OCI-LY3 (cell line): ENCODE data around the gene LYG1.

Experiments used
- H2AFZ ChIP-seq: fragments of 200-600, 300-600 bp; shearing (Covaris generic); 2 replicates; pipeline ENCODE4 v1.6.0; 2014; ENCODE audit warnings: antibody characterized with exemption, low read depth, low read length
- H3K27ac ChIP-seq: fragments of 200-600, 300-600 bp; sonication (generic); 2 replicates; pipeline ENCODE4 v1.5.1; 2014; ENCODE audit warnings: mild to moderate bottlenecking, low read length, moderate library complexity, mixed read lengths
- H3K27me3 ChIP-seq: fragments of 200-600, 300-600 bp; sonication (generic); 2 replicates; pipeline ENCODE4 v1.6.1; 2014; ENCODE audit warnings: low read depth, low read length, mixed read lengths
- H3K36me3 ChIP-seq: fragments of 200-600, 300-600 bp; sonication (generic); replicated peaks from 2 replicates; pipeline ENCODE3; 2014; ENCODE audit warnings: low read depth, low read length, mixed read lengths
- H3K4me1 ChIP-seq: fragments of 300-600, 200-600 bp; sonication (generic); 2 replicates; pipeline ENCODE4 v1.6.1; 2014; ENCODE audit warnings: low read length, mixed read lengths
- H3K4me2 ChIP-seq: fragments of 200-600, 300-600 bp; sonication (generic); 2 replicates; pipeline ENCODE4 v1.6.1; 2014; ENCODE audit warnings: low read length, mixed read lengths
- H3K4me3 ChIP-seq: fragments of 300-600, 200-600 bp; sonication (generic); 2 replicates; pipeline ENCODE4 v1.5.1; 2014; ENCODE audit warnings: antibody characterized with exemption, mild to moderate bottlenecking, low read length, moderate library complexity
- H3K79me2 ChIP-seq: fragments of 300-600, 200-600 bp; shearing (Covaris generic); 2 replicates; pipeline ENCODE4 v1.6.1; 2014; ENCODE audit warnings: mild to moderate bottlenecking, low read length, mixed read lengths
- H3K9ac ChIP-seq: fragments of 300-600, 200-600 bp; shearing (Covaris generic); 2 replicates; pipeline ENCODE4 v1.6.0; 2014; ENCODE audit warnings: mild to moderate bottlenecking, low read length, moderate library complexity
- H3K9me3 ChIP-seq: fragments of 200-600, 300-600 bp; shearing (Covaris generic); 2 replicates; pipeline ENCODE4 v1.6.1; 2014; ENCODE audit warnings: low read length, mixed read lengths; ENCODE audit not compliant: insufficient read depth
- H4K20me1 ChIP-seq: fragments of 200-600, 300-600 bp; sonication (generic); 2 replicates; pipeline ENCODE4 v1.6.1; 2016; ENCODE audit warnings: low read length, mixed read lengths; ENCODE audit not compliant: insufficient read depth
- EZH2phosphoT487 ChIP-seq: fragments of 200-600 bp; shearing (Covaris generic); IDR thresholded peaks from 2 replicates; pipeline ENCODE4 v1.6.1; 2018; ENCODE audit warnings: antibody characterized with exemption, mixed run types, low read depth
- TF ChIP-seq, protein P1 (sequence below): fragments of 200-600, 300-600 bp; sonication (generic); IDR thresholded peaks from 2 replicates; pipeline ENCODE4 v1.5.1; 2014; ENCODE audit warnings: antibody characterized with exemption, low read length, low read depth

Gene LYG1

DNA sequence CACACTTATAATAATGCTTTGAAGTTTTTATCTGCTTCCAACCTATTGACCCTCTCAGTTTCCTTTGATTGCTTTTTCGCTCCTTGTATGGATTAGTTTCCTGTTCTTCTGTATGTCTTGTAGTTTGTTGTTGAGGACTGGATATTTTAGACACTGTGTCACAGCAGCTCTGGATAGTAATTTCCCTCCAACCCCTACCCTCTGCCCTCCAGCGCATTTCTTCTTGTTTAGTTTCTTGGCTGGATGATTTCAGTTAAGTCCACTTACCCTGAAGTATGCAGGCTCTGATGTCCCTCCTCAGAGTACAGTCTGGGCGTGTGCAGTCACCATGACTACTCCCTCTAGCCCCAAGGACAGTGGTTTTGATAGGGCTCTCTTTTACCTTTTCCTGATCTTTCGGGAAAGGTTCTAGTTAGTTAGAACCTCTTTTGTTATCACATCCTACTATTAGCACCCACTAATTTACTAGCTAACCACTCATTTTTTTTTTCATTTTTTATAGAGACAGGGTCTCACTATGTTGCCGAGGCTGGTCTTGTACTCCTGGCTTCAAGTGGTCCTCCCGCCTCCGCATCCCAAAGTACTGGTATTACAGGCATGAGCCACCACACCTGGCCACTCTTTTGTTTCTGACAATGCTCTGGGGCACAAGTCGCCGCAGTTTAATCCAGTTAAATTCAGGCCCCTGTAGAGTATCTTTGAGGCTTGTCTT is 16.3 kb upstream of the LYG1 start:
- no peak overlapping the region for H3K27ac ChIP-seq
- peaks cover 29% of the 10 kb centered on the region for H3K36me3 ChIP-seq
- TF ChIP-seq, protein P1, sequence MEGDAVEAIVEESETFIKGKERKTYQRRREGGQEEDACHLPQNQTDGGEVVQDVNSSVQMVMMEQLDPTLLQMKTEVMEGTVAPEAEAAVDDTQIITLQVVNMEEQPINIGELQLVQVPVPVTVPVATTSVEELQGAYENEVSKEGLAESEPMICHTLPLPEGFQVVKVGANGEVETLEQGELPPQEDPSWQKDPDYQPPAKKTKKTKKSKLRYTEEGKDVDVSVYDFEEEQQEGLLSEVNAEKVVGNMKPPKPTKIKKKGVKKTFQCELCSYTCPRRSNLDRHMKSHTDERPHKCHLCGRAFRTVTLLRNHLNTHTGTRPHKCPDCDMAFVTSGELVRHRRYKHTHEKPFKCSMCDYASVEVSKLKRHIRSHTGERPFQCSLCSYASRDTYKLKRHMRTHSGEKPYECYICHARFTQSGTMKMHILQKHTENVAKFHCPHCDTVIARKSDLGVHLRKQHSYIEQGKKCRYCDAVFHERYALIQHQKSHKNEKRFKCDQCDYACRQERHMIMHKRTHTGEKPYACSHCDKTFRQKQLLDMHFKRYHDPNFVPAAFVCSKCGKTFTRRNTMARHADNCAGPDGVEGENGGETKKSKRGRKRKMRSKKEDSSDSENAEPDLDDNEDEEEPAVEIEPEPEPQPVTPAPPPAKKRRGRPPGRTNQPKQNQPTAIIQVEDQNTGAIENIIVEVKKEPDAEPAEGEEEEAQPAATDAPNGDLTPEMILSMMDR: no peak
- TF ChIP-seq EZH2phosphoT487: no peak

DNA sequence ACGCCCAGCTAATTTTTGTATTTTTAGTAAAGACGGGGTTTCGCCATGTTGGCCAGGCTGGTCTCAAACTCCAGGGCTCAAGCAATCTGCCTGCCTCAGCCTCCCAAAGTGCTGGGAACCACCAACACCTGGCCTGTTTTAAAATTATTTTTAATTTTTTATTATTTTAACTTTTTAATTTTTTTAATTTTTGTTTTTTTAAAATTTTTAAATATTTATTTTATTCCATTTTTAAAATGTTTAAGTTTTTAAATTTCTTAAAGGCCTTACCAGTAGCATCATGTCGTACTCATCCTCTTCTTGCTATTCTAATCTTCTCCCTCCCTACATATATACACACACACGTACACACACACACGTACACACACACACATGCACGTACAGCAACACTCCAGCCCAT is 1.4 kb downstream of the LYG1 start:
- H3K4me3 ChIP-seq: no peak overlapping the region
- no peaks in the 10 kb centered on the region for H3K79me2 ChIP-seq
- no peak overlapping the region for H3K27ac ChIP-seq
- no peaks in the 10 kb centered on the region for H3K9me3 ChIP-seq
- H3K36me3 ChIP-seq: no peaks in the 10 kb centered on the region
- no peaks in the 10 kb centered on the region for H4K20me1 ChIP-seq
- H3K27me3 ChIP-seq: no peaks in the 10 kb centered on the region
- no peaks in the 10 kb centered on the region for H3K4me1 ChIP-seq
- no peak overlapping the region for H2AFZ ChIP-seq
- TF ChIP-seq EZH2phosphoT487: no peak
- TF ChIP-seq, protein P1: no peak
- H3K4me2 ChIP-seq: no peak overlapping the region
- no peak overlapping the region for H3K9ac ChIP-seq

More for the DNA sequence above, 16.3 kb upstream of the LYG1 start:
- H2AFZ ChIP-seq: no peak overlapping the region
- H3K4me3 ChIP-seq: no peak overlapping the region
- H3K4me2 ChIP-seq: no peak overlapping the region
- H4K20me1 ChIP-seq: no peaks in the 10 kb centered on the region
- no peaks in the 10 kb centered on the region for H3K4me1 ChIP-seq
- no peaks in the 10 kb centered on the region for H3K79me2 ChIP-seq
- H3K9ac ChIP-seq: no peak overlapping the region
- no peaks in the 10 kb centered on the region for H3K27me3 ChIP-seq
- no peaks in the 10 kb centered on the region for H3K9me3 ChIP-seq

DNA sequence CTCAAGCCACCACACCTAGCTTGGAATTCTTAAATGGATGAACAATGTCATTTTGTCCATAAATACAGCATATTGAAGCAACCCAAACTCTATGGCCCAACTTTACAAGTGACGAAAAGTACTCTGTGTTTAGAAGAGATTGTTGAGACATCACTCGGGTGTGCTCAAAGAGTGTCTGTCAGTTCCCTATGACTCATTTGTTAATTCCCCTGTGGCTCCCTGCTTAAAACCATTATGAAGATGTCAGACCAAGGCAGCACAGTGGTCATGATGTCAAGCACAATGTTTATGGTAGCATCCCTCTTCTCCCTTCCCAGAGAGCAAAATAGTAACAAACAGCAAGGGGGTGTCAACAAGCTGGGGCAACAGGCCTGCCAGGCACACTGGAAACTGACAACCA is 3.0 kb downstream of the LYG1 start:
- Histone ChIP-seq H3K4me3 (no peak overlapping the region), H3K27ac (no peak overlapping the region), H3K4me1 (no peaks in the 10 kb centered on the region), H4K20me1 (no peaks in the 10 kb centered on the region), H3K27me3 (no peaks in the 10 kb centered on the region), H3K9me3 (no peaks in the 10 kb centered on the region), H3K9ac (no peak overlapping the region), H2AFZ (no peak overlapping the region), H3K4me2 (no peak overlapping the region), H3K36me3 (no peaks in the 10 kb centered on the region), H3K79me2 (no peaks in the 10 kb centered on the region)
- TF ChIP-seq EZH2phosphoT487: no peak
- TF ChIP-seq, protein P1: no peak

DNA sequence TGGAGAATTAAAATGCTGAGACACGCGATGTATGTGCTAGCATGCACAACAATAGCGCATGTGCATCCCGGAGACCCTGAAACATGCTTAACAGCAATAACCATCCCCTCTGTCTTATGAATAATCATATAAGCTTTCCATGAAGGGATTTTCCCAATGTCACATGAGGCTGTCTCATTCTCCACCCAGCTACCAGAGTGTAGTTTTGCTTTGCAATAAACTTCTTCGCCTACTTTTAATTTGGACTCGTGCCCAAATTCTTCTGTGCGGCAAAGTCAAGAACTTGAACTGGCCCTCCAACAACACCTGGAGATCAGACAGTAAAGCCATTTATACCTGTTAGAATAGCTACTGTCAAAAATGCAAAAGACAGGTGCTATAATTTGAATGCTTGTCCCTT is 15.5 kb downstream of the LYG1 start:
- H3K9ac ChIP-seq: no peak overlapping the region
- H3K27me3 ChIP-seq: no peaks in the 10 kb centered on the region
- peaks cover 16% of the 10 kb centered on the region for H3K4me1 ChIP-seq
- H2AFZ ChIP-seq: no peak overlapping the region
- H3K4me2 ChIP-seq: peak overlapping the region; percentile 50
- no peak overlapping the region for H3K4me3 ChIP-seq
- no peak for TF ChIP-seq EZH2phosphoT487
- TF ChIP-seq, protein P1: no peak
- H4K20me1 ChIP-seq: no peaks in the 10 kb centered on the region
- H3K79me2 ChIP-seq: no peaks in the 10 kb centered on the region
- peaks cover 16% of the 10 kb centered on the region for H3K36me3 ChIP-seq
- H3K27ac ChIP-seq: peak overlapping the region; percentile 42
- H3K9me3 ChIP-seq: no peaks in the 10 kb centered on the region
